Fibroblast of skin of right biceps (primary cell): ENCODE measurements around the gene EP400.

ENCODE experiments used
- DNase-seq: peaks from one replicate; pipeline ENCODE4 v3.0.0-alpha.2; 2013

EP400 gene

DNA sequence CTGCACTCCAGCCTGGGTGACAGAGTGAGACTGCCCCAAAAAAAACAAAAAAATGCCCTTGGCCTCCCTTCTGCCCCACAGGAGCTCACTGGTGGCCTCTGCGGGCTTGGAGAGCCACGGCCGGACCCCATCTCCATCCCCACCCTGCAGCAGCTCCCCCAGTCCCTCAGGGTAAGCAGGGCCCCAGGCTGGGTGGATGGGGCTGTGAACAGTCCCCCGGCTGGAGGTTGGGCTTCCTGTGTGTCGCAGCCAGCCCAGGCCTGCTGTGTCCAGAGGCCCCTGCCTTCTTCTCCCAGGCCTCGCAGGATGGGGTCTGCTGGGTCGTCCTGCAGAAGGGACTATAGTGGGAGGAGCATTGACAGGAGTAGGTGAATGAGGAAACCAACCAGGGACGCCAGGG lies 36.1 kb upstream of the EP400 start:
- DNase-seq = no peak

DNA sequence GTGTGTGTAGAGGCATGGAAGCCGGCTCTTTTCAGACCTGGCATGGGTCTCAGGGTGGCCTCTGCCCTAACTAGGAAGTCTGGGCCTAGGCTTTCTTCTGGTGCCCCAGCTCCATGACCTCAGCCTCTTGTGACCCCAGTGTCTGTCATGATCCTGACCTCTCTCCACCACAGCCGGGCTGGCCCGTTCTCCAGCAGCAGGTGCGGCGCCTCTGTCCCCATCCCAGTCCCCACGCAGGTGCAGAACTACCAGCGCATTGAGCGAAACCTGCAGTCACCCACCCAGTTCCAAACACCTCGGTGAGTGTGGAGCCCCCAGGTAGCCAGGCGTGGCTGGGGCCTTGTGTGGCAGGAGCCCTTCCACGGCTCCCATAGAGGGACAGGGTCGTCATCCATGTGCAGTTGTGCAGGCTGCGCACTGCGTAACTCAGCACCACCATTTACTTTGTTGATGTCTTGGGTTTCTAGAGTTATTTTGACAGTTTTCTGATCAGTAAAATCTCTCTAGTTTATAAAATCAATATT lies 35.5 kb upstream of the EP400 start:
- no peak for DNase-seq

GRCh38 chr12:131915000-131915689 lies 34.6 kb upstream of the EP400 start:
- no peak for DNase-seq

DNA sequence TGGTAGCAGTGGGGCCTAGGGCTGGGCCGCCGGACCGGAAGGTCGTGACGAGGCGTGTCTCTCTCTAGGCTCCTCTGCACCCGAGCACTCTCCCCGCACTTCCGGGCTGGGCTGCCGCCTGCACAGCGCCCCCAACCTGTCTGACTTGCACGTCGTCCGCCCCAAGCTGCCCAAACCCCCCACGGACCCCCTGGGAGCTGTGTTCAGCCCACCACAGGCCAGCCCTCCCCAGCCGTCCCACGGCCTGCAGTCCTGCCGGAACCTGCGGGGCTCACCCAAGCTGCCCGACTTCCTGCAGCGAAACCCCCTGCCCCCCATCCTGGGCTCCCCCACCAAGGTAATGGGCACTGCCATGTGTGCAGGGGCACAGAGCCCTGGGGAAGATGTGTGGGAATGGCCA lies 33.9 kb upstream of the EP400 start:
- DNase-seq = no peak

- no peak for DNase-seq
Measured at GRCh38 chr12:131916306-131917138, 33.2 kb upstream of the EP400 start.

GRCh38 chr12:131917139-131917710 lies 32.5 kb upstream of the EP400 start:
- no peak for DNase-seq

DNA sequence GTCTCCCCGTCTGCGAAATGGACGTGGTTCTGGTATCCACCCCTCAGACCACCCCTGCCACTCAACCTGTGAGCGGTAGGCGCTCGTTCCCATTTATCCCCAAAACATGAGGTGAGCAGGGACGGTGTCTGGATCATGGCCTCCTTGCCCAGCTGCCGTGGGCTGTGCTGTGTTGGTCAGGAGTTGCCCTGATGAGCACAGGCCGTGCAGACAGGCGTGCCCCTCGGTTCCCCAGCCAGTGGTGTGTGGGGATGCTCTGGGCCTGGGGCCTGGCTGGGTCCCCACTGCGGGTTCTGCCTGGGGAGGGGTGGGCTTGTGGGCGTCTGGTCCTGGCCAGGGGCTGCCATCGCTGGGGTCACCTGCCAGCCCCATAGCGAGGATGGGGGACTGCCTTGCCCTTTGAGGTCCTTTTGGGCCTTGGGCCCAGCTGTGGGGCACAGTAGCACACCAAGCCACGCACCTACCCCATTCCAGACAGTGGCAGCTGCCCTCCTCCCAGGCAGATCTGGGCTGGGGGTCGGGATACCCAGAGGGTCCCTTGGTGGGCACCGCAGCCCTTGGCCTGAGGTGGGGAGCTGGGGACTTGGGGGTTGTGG lies 31.9 kb upstream of the EP400 start:
- DNase-seq = no peak

- DNase-seq = no peak
Measured at GRCh38 chr12:131918311-131919050, 31.3 kb upstream of the EP400 start.

DNA sequence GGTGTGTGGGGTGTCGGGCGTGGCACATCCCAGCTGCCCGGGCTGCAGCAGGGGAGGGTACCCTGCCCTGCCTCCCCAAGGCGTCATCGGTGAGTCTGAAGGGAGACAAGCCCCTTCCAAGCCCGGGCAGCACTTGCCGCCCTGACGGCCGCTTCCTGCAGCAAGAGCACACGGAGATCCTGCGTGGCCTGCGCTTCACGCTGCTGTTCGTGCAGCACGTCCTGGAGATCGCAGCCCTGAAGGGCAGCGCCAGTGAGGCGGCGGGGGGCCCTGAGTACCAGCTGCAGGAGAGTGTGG lies 30.7 kb upstream of the EP400 start:
- no peak for DNase-seq

DNA sequence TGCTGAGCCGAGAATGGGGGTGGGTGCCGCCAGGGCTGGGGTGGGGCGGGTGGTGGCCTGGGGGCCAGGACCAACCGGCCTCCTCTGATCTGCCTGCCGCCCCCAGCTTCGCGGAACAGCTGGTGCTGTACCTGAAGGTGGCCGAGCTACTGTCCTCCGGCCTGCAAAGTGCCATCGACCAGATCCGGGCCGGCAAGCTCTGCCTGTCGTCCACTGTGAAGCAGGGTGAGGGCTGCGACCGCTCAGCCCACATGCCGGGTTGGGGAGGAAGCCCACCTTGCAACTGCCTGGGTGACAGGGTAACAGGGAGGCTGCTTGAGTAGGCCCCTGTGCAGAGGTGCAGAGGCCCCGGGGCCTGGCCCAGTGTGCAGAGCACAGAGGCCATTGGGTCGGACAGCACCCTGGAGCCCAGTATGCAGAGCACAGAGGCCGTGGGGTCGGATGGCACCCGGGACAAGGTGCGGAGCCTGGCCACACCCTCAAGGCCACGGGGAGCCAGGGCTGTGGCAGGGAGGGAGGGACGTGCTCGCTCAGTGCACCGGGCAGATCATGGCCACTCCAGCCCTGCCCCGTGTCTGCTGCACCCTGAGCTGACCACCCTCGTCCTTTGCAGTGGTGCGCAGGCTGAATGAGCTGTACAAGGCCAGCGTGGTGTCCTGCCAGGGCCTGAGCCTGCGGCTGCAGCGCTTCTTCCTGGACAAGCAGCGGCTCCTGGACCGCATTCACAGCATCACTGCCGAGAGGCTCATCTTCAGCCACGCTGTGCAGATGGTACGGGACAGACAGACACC lies 30.2 kb upstream of the EP400 start:
- no peak for DNase-seq

DNA sequence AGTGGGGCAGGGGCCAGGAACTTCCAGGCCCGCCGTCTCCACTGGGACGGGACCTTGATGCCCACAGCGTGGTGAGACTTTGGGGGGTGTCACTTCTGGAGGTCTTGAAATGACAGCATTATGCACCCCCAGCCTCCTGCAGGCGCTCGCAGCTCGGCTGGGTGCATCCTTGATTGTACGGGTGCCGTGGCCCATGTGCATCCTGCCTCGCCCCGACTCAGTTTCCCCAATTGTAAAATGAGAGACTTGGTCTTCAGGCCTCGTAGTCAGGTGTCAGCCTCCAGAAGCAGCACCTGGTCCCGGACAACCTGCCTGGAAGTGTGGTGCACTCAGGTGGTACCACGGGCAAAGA lies 29.6 kb upstream of the EP400 start:
- no peak for DNase-seq

DNA sequence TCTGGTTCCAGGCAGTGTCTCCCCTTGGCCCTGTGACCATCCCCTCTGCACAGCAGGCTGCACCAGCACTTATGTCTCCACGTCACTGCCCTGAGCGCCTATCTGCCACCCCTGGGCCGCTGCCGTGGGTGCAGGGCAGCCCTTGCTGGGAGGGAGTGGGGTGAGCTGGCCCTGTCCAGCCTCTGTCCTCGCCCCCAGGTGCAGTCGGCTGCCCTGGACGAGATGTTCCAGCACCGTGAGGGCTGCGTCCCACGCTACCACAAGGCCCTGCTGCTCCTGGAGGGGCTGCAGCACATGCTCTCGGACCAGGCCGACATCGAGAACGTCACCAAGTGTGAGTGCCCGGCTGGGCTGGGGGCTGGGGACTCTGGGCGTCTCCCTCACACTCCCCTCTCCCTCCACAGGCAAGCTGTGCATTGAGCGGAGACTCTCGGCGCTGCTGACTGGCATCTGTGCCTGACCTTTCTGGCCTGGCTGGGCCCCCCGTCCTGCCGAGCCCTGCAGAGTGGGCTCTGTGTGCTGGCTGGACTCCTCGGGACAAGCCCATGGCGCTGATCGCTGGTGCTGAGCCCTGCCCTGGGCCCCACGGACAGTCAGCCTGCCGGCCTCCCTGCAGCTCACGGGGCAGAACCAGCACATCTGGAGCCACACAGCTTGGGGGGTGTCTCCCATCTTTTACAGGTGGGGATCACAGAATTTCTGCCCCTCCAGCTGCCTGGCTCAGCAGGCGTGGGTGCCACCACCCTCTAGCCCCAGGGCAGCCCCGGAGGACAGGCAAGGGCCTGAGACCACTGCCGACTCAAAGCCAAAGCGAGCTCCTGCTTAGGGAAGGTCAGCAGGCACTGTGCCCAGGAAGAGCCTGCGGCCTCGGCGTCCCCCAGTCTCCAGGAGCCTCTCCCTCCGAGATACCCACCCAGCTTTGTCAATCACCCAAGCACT lies 28.6 kb upstream of the EP400 start:
- no peak for DNase-seq

DNA sequence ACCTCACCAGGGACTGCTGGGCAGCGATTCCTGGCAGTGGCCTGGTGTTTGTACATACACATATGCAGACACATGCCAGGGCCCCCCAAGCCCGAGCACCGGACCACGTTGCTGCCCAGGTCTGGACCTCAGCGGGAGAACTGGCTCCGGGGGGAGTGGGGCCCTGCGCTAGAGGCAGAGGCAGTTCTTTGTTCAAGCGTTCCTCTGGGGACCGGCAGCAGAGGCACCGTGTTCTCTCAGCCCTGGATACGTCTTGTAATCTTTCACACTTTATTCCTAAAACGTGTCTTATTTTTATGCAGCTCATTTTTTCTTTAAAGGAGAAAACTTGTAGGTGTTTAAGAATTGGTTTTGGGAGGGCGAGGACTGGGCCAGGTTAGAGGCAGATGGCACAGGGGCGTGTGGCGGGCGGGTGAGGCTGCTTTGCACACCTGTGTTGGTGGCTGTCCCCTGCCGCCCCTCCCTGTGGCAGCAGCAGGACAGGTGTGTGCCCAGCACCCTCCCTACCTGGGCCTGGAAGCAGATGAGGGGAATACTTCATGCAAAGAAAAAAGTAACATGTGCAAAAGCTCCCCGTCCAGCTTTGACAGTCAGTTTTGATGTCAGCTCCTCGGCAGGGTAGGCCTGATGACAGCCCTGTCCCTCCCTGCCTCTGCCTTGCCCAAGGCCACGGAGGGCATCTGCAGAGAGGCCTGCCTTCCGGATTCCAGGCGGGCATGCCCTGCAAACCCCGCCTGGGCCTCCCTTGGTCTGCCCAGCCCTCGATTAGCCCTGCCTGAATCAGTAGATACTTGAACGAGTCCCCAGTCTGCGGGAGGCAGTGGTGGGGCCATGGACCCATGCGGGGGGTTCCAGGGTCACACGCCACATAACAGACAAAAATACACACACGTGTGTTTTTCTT lies 27.6 kb upstream of the EP400 start:
- no peak for DNase-seq

DNA sequence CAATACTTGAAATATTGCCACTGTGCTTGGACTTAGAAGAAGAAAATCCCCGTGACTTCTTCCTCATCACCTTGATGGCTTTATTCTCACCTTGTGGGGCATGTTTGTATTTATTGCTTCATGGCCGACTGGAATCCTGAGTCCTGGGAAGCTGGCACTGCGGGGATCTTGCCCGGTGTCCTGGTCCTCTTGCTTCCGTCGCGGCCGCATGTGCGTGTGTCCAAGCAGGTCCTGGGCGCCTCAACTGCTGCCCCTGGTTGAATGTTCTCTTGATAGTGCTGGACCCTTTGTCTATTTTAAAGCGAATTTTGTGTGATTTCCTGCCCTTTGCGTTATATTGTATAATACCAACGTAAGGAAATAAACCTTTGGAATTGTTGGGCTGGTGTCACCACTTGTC lies 27.0 kb upstream of the EP400 start:
- no peak for DNase-seq

GRCh38 chr12:131923260-131923659 lies 26.5 kb upstream of the EP400 start:
- no peak for DNase-seq

- DNase-seq = no peak
Measured at GRCh38 chr12:131927110-131928079, 22.3 kb upstream of the EP400 start.

DNA sequence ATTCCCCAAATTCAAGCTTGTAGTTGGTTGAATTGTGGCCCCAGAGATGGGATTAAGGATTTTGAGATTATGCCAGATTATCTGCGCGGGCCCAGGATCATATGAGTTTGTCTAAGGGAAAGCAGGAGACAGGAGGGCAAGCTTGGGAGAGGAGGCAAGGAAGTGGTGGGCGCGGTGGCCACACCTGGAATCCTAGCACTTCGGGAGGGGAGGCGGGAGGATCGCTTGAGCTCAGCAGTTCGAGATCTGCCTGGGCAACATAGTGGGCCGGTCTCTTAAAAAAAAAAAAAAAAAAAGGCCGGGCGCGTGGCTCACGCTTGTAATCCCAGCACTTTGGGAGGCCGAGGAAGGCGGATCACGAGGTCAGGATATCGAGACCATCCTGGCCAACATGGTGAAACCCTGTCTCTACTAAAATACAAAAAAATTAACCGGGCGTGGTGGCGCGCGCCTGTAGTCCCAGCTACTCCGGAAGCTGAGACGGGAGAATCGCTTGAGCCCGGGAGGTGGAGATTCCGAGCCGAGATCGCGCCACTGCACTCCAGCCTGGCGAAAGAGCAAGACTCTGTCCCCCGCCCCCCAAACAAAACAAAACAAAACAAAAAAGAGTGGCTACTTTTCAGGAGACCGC lies 21.5 kb upstream of the EP400 start:
- peak; percentile 29 for DNase-seq
